ENCODE results near the gene TMEM240.
"Not testable (repeated sequence)": the region's sequence is repeated elsewhere in the genome, so short reads cannot be mapped to it uniquely, and the experiment has no call there.

DNA sequence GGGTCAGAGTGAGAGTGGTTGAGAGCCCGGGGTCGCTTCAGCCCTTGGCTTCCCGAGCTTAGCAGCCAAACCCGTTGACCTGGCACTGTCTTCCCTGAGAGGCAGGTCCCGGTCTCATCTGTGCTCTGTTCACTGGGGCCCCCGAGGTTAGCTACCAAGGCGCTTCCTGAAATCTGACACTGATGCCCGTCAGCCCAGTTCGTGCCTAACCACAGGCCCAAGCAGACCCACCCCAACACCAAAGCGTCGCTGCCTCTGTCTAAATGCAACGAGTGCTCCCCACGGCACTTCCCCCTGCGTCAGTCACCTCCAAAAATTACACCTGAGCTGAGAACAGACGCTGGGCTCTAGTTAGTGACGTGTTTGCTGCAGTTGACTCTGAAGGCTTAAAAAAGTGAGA lies 26.0 kb downstream of the TMEM240 start:
- TF ChIP-seq, protein P1, sequence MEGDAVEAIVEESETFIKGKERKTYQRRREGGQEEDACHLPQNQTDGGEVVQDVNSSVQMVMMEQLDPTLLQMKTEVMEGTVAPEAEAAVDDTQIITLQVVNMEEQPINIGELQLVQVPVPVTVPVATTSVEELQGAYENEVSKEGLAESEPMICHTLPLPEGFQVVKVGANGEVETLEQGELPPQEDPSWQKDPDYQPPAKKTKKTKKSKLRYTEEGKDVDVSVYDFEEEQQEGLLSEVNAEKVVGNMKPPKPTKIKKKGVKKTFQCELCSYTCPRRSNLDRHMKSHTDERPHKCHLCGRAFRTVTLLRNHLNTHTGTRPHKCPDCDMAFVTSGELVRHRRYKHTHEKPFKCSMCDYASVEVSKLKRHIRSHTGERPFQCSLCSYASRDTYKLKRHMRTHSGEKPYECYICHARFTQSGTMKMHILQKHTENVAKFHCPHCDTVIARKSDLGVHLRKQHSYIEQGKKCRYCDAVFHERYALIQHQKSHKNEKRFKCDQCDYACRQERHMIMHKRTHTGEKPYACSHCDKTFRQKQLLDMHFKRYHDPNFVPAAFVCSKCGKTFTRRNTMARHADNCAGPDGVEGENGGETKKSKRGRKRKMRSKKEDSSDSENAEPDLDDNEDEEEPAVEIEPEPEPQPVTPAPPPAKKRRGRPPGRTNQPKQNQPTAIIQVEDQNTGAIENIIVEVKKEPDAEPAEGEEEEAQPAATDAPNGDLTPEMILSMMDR (IDR thresholded peaks at IDR 0.05; ENCODE audit: borderline replicate concordance, extremely low read depth, low read length, poor library complexity, severe bottlenecking) = not testable (repeated sequence)
- not testable (repeated sequence) for TF ChIP-seq EZH2 (IDR thresholded peaks at IDR 0.05; ENCODE audit: borderline replicate concordance, low read depth, low read length, severe bottlenecking)

All from DND-41 (cell line).